ENCODE data around the gene SLC1A4.
A peak's percentile ranks its signal among the peaks of the same experiment; 100 is the strongest.
"Not testable (repeated sequence)": the region's sequence is repeated elsewhere in the genome, so short reads cannot be mapped to it uniquely, and the experiment has no call there.

The SLC1A4 gene

DNA sequence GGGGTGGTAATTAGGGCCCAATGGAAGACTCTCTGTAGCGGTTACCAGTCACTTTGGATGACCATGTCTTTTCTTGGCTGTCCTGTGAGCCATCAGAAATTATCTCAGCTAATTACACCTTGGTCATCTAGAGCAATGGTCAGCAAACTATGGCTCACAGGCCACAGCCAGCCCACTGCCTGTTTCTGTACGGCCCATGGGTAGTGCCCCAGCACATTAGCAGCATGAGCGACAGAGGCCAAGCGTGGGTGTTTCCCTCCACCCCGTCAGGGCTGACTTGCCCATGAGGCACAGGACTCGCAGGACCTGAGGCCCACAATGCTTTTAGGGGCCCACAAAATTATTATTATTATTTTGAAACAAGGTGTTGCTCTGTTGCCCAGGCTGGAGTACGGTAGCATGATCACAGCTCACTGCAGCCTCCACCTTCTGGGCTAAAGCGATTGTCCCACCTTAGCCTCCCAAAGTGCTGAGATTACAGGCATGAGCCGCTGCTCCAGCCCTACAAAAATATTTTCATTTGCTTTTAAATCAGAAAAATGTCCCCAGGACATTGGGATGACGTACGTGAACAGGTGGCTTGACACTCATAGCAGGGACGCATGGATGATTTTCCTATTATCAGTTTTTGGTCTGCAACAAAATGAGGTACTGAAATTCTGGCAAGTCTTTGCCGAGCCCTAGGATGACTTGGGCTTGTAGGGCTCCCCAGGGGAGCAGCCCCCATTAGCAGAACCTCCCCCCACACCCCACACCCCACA, 37.7 kb downstream of the SLC1A4 start:
- no peak for DNase-seq (ENCODE audit: low read depth)

DNA sequence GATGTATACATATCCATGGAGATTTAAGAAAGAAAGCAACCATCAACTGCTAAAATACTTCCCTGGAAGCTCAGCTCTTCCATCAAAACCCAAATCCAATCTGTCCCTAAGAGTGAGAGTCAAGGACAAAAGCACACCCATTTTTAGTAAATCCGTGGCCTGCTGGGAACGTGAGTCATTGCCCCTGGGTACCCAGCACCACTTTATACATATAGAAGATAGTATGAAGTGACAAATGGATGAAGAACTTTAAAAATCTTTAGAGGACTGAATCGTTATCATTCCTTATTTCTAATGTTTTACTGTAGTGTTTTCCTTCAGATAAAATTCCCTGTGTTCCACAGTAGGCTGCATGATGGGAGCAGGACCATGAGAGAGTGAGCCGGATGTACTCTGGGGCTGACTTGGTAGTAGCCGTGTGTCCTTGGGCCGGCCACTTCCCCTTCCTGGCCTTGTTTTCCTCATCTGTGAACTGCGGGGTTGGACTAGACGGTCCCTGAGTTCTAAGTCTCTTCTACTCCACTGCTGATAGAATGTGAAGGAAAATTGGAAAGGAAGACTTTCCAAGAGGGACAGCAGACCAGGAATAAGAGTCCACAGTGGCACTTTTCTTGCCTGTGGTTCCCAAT, 38.5 kb downstream of the SLC1A4 start:
- no peak for DNase-seq (ENCODE audit: low read depth)

DNA sequence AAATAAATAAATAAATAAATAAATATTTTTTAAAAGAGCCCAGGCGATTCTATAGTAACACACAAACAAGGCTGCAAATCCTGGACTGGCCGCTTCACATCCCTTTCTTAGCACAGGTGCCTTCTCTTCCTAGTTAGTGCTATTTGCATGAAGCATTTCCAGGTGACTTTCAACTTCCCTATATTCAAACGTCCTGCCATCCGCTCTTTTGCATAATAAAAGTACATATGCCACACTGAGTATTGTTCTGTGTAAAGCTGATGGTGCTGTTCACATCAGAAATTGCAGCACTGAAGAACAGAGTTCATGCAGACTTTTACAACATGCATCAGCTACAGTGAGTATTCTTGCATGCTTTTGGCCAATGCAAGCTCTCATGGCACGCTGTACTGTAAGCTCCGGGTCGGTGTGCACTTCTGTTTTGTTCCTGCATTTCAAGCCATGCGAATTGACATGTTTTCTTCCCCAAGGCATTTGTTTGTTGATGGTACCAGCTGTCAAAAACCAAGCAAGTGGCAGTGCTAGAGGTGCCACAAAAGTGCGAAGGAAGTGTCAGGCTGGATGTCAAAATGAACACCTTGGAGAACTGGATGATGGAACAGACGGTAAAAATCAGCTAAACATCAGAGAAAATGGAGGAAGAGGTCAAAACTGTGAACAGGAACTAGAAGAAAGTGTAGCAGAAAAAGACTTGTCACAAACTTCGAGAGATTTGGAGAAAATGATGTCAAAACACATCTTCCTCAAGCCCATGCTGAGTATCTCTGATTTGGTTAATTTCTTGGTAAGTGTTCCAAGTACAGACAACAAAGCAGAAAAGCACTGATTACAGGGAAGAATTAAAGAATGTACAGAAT, 41.5 kb downstream of the SLC1A4 start:
- DNase-seq (ENCODE audit: low read depth): no peak

DNA sequence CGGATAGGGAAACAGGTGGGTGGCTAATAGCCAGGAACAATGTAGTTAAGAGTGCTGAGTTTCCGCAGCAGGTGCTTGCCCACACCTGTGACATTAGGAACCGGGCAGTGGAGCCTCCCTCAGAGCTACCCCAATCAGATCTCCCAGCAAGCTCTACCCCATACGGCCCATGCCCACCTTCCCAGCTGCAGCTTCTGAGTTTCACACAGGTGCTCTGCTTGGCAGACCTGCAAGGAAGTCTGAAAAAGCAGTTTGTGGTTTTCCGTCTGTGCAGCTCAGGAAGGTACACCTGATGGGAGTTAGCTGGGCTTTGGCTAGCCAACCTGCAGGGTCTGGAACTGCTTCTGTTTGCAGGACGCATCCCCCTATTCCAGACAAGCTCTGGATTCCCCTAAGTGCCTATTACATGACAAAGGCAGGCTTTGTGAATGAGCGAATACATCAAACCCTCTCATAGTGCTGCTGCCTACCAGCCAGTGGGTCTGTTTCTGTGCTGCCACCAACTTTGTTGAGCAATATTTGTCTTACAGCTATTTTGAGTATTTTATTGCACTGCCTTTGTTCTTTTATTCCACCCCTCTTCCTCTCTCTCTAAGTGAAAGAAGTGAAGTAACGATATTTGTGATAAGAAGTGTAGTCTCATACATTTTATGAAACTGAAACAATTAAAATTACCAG, 42.3 kb downstream of the SLC1A4 start:
- no peak for DNase-seq (ENCODE audit: low read depth)

DNA sequence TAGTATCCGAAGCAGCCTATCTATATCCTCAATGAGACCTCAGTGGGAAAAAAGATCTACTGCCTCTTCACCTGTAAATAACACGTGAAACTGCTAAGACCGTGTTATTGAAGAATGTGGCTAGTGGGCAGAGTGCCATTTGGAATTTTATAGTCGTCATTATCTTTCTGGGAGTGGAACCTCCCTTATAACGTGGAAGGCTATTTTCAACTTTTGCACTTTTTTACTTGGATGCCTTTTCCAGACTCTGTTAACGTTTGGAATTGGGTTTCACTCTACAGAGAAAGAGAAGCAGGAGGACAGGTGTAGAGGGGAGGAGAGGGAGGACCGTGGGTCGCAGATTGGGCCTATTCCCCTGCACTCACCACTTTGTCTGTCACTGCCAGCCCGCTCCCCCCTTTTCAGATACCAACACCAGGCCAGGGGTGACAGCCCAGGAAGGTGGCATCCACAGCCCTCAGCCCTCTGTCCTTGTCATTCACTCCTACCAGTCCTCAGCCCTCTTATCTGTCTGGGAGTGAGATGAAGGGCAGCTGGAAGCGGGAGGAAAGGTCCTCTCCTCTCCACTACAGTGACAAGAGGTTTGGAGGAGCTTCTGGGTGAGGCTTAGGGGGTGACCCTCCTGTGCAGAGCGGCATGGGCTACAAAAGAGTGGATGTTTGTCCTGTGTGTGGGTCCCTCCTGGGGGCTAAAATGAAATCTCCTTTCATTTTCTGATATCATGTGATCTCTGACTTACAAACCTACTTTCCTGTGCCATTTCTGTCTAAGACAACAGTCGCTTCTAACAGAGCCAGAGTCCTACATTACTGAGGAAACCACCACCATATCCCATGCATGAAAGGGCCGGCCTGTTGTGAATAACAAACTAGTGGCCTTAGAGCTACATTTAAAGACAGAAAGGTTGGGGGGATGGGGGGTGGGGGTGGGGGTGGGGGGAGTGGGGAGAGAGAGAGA, 43.1 kb downstream of the SLC1A4 start:
- DNase-seq (ENCODE audit: low read depth): no peak

DNA sequence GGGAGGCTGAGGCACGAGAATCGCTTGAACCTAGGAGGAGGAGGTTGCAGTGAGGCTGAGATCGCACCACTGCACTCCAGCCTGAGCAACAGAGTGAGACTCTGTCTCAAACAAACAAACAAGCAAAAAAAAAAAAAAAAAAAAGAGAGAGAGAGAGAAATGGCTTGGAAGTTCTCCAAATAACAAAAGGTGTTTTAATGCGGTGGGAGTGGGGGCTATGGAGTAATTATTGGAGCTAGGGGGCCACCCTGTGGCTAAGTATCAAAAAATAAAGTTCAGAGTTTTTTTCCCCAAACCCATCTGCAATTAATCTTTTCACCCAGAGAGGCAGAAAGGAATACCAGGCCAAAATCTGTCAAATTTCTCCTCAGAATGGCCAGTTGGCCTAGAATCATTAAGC, 44.0 kb downstream of the SLC1A4 start:
- DNase-seq (ENCODE audit: low read depth): no peak

- not testable (repeated sequence) for DNase-seq (ENCODE audit: low read depth)
These were observed 44.5 kb downstream of the SLC1A4 start for GRCh38 chr2:65033667-65034066.

- DNase-seq (ENCODE audit: low read depth): no peak
These were observed 46.2 kb downstream of the SLC1A4 start for GRCh38 chr2:65035351-65035943.

DNA sequence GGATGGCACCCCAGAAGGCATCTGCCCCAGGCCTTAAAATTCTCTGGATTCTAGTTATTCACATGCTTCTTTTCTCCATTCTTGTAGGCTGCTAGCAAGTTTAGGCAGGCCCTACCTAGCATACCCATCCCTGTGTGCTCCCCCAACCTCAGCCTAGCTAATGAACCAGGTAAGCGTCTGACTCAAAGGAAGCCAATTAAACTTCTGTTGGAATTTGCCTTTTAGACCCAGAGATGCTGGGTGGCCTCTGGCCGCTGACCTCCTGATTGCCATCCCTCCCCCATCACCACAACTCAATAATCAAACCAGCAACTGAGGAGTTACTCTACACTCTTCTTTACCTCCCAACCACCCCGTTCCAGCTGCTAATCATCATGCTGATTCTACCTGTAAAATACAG, 48.0 kb downstream of the SLC1A4 start:
- no peak for DNase-seq (ENCODE audit: low read depth)

- no peak for DNase-seq (ENCODE audit: low read depth)
These were observed 50.4 kb downstream of the SLC1A4 start for GRCh38 chr2:65039640-65040039.

GRCh38 chr2:65040400-65041261, 51.4 kb downstream of the SLC1A4 start:
- peak; percentile 64 for DNase-seq (ENCODE audit: low read depth)

GRCh38 chr2:65043001-65043400, 53.8 kb downstream of the SLC1A4 start:
- DNase-seq (ENCODE audit: low read depth): no peak

DNA sequence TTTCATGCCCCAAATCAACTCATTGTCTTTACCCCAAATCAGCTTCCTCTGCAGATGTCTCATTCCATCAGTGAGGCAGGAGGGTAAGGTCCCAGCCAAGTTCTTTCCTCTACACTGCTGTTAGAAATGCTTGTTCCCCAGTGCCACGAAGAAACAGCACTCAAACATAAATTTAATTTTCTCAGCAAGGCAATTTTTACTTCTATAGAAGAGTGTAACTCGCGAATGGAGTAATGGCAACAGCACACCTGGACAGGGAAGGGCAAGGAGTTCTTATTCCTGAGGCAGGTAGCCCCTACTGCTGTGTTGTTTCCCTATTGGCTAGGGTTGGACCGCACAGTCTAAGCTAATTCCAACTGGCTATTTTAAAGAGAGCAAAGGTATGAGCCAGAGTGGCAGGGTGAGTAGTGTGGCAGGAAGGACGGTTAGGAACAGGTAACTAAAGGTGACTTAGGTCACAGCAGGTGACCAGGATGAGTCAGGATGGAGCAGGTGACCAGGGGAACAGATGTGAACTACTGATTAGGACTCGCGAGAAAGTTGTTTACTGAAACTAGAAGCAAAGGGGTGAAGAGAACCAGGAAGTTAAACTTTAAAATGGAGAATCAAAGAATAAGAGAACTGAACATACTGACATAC, 55.0 kb downstream of the SLC1A4 start:
- no peak for DNase-seq (ENCODE audit: low read depth)

DNA sequence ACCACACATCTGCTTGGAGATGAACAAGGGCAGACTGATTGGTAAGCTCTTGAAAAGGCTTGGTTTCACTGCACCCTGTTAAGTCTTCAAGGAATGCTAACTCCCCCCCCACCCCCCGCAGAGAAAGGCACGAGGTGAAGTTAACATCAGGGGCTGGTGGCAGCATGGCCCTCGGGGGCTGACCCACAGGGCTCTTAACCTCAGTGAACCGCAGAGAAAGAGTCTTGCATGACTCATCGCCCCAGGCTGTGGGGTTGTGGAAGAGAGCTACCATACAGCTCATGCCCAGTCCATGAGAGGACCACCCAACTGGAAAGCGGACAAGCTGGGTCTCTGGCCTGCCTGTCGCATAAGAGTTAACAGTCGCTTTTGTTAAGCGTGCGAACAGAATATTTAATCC, 56.5 kb downstream of the SLC1A4 start:
- no peak for DNase-seq (ENCODE audit: low read depth)

GRCh38 chr2:65046633-65047407, 57.6 kb downstream of the SLC1A4 start:
- DNase-seq (ENCODE audit: low read depth): no peak

GRCh38 chr2:65049010-65049639, 59.9 kb downstream of the SLC1A4 start:
- no peak for DNase-seq (ENCODE audit: low read depth)

- DNase-seq (ENCODE audit: low read depth): no peak
These were observed 61.7 kb downstream of the SLC1A4 start for GRCh38 chr2:65050931-65051330.

- DNase-seq (ENCODE audit: low read depth): no peak
These were observed 64.0 kb downstream of the SLC1A4 start for GRCh38 chr2:65053199-65053598.

Measured in activated T-cell treated with anti-CD3 and anti-CD28 coated beads for 1 hour (primary cell).